ENCODE measurements around the gene PARD6B.

The PARD6B gene

DNA sequence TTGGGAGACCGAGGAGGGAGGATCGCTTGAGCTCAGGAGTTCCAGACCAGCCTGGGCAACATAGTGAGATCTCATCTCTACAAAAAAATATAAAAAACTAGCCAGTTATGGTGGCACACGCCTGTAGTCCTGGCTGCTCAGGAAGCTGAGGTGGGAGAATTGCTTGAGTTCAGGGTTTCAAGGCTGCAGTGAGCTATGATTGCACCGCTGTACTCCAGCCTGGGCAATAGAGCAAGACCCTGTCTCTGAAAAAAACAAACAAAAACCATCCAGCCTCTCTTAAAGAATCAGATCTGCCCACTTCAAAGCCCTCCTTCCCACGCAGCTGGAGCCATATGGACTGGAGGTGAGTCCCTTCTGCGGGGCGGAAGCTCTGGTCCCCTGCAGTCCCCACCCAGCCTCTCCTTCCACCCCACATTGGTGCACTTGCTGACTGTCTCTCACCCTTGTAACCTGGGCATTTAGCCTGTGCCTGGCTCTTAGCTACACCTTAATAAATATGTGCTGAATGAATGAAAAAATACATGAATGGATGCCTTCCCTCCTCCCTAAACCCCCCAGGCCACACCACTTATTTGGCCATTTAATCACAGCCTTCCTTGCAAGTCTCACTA, 7.2 kb upstream of the PARD6B start:
- no peak for DNase-seq

DNA sequence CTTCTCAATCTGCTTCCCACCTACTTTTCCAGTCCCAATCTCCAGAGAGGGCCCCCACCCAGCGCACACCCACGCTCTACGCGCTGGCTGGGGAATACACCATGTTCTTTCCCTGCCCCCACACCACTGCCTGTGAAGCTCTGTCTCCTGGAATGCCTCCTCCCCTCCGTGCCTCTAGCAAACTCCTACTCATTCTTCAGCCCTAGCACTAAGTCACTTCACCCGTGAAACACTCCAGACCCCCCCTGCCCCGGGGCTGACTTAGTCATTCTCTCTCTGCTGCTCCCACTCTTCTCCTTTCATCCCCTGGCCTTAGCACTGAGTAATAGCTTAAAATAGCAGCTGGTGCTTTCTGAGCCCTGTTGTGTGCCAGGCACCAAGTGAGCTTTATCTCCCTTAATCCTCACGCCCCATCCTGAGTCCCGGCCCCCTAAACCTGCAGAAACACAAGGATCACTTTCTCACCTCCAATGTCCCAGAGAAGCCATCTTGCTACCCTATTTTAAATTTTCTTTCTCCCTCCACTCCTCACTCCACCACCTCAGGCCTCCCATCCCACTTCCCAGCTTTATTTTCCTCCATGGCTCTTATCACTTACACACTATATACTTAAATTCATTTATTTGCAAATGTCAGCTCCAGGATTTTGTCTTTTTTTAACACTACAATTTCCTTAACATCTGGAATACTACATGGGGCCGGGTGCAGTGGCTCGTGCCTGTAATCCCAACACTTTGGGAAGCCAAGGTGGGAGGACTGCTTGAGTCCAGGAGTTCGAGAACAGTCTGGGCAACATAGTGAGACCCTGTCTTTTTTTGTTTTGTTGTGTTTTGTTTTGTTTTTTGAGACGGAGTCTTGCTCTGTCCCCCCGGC, 6.3 kb upstream of the PARD6B start:
- peak in 1 of 5 experiments; percentile 77 for DNase-seq

DNA sequence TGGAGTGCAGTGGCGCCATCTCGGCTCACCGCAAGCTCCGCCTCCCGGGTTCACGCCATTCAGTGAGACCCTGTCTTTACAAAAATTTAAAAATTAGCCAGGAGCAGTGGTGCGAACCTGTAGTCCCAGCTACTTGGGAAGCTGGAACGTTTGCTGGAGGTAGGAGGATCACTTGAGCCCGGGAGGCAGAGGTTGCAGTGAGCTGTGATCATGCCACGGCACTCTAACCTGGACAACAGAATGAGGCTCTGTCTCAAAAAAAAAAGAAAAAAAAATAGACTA, 5.7 kb upstream of the PARD6B start:
- DNase-seq, result no peak

DNA sequence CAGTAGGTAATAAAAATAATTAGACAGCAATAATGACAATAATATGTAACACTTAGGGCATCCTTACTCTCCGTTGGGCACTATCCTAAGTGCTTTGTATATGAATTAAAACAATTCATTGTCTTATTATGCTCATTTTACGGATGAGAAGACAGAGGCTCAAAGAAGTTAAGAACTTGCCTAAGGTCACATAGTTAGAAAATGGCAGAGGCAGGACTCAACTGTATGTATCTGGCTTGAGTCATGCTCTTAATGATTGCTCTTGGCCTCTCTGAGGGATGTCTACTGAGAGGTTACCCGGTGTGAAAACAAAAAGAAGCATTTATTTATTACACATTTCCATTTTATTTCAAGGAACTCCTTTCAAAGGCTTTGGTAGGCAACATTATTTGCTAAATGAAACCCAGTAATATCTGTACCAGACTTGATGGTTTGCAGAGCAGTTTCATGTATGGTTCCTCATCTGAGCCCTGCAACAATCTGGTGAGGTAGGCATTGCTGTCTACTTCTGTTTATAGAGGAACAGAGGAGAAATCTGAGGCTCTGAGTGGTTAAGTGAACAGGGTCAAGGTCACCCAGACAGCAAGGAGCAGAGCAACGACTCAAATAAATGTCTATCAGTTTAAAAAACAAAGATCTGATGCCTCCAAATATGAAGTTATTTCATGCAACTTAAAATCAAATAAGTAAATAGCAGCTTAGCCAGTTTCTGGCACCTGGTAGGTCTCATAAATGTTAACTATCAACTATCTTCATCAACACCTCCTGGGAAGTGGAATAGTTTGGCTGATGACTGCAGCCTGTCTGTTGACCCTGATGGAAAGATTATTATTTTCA, 4.2 kb upstream of the PARD6B start:
- DNase-seq, result no peak

DNA sequence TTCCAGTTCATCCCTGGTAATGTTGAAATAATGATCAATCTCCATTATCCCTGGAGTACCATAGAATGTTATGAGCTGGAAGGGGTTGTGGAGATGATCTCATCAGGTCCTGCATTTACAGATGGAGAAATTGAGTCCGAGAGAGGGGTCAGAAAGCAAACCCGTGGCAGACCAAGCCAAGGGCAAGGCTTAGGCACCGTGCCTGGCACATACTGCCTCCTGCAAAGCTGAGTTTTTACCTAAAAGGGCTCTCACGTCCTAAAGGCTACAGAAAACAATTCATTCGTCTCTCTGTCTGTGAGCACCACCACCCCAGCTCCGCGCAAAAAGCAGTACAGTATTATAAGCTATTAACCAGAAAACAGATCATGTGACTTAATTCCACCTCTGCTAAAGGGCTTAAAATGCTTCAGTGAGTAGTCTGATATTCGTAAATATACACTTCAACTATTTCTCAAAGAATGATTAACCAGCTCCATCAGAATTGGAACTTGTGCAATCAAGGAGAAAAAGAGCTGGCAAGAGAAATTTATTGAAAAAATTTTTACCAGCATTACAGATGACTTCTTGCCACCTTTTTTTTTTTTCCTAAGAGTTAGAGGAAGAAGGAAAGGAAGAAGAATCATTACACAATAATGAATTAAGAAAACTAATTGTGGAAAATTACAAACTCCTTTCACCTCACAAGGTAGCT, 3.4 kb upstream of the PARD6B start:
- no peak for DNase-seq

DNA sequence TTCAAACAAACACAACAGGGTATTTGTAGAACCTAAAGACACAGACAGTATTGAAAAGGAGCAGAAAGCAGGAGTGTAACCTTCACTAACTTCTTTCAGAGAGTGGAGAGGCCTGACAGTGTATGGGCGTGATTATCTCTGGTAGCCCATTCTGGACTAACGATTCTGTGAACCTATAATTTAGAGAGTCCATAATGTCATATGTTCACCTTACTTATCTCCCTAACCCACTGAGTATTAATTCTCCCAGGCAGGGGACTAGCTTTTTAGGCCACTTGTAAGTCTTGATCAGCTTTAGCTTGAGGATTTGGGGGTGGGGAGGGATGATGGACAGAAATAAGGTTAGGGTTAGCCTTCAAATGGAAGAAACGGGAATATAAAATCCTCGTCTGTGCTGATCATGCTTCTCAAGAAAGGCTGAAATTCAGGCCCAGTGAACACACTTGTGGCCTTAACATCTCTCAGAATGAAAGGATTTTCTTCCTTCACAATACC, 2.8 kb upstream of the PARD6B start:
- no peak for DNase-seq

DNA sequence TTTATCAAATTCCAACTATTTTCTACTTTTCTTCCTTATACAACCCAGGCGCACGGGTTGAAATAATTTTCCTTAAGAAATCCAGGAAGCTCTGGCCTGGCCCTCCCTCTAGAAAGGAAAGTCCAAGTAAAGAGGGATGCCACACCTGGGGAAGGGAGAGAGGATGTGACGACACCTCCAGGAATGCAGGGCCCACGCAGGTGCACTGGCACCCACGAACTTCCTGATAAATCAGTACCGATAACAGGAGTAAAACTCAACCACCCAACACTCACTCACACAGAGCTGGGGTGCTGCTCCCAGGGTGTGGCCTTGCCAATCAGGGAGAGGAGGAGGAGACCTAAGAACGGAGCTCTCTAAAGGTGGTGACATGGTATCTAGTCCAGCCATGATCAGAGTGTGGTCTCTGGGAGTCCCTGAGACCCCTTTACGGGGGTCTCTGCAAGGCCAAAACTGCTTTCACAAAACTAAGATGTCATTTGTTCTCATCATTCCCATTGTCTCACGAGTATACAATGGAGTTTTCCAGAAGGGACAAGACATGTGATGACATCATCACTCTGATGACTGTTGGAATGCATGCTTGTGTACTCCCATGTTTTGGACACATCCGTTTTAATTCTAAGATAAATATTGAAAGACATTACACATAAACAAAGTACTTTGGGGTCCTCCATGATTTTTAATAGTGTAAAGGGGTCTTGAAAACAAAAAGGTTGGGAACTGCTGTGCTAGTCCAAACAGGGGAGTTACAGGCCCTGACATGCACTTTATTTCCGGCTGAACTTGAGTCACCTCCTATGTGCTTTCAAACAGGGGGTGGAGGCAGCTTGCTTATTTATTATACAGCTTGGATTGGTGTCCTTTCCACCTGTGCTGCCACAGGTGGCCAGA, 2.2 kb upstream of the PARD6B start:
- DNase-seq, result no peak

DNA sequence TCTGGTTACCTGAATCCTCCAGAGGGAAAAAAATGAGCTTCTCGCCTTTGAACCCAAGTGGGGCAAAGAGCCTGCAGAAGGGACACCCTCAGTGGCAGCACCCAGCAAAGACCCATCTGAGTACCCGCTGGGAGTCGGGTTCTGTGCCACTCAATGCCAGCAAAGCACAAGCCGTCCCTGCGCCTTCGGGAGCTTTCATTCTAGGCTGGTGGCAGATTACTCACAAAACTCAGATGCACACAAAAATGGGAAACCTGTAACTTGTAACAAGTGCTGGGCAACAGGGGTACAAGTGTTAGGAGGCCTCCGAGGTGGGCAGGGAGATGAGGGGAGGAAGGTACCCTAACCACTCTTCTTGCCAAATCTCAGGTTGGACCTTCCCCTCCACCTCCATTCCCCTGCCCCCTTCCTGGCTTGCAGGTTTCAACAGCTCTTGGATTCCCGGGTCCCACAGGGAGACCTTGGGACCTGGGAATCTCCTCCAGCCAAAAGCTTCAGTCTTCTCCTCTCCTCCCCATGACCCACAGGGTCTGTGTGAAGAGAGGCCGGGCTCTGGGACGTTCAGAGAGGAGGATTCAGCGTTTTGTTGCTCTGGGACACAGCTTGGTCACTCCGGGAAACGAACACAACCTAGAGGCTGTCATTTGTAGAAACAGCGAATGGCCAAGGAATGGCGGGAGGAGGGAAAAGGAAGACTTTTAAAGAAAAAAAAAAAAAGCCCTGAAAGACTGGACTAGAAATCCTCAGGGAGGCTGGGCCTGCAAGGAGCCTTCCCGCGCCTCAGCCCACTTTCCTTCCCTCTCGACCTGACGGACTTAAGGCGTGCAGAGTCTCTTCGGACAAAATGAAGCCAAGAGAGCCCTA, 1.2 kb upstream of the PARD6B start:
- DNase-seq, result no peak

DNA sequence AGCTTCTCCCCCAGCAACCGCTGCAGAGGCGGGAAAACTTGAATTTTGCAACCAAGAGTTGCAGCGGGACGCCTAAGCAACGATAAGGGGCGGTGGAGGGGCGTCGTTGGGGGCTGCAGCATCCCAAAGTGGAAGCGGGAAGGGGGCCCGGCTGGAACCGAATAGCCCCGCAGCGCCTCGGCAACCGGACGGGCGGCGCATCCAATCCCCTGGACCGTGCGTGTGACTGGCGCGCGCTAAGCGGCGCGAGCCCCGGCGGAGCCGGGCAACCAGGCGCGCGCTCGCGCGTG, 670 bp upstream of the PARD6B start:
- DNase-seq, result no peak

DNA sequence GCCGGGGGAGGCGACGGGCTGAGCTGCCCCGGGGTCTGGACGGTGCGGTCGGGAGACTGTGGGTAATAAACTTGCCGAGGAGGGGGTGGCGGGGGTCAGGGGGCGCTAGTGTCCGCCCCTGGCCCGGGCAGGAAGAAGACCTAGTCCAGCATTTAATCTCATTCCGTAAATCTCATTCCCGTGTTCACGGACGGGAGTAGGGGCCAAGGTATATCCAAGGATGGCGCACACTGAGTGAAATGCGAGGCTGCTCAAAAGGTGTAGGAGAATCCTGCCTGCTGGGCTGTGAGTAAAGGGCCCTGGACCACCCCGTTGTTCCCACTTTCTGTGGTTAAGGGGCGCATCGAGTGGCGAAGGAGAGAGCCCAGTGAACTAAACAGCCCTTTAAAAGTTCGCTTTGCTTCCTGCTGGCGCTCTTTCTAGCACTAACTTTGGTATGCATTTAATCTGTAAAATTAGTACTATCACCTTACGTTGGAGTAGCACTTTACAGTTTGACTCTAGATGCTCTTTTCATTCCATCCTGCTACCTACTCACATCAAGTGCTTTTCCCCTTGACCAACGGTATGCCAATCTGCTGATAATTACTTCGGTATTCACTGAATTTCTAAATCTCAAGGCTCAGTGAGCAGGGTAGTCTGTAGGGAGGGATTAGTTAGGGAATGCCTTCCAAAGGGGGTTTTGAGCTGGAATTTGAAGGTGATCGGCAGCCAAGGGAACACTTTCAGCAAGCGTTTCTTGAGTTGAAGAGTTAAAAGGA, 730 bp downstream of the PARD6B start:
- DNase-seq, result peak in 1 of 5 experiments; percentile 29

DNA sequence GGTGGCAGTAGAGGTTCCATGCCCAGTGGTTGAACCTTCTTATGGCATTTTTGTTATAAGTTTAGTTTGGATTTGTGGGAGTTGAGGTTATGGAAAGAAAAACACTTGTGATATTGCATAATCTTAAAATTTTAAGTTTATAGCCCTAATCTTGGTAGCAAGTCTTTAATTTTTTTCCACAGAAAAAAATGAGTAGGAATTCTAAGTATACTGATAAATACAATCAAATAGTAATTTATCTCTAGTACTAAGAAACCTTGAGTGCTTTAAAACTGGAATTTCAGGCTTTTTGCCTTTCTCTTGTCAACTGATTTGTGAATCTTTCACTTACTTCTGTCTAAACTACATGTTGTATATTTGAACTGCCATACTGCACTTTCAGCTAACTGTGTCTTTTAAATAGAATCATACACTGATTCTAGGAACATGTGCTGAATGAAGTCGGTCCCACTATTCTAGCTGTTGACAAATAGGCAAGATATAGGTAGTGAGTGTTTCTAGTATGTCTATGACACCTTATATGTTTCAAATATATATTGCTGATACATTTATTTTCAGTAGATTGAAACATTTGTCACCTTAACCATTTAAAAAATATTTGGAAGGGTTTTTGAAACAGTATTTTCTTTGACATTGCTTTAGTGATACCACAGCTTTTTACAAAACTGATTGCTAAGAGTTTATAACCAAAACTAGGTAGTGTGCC, 2.4 kb downstream of the PARD6B start:
- DNase-seq, result no peak

DNA sequence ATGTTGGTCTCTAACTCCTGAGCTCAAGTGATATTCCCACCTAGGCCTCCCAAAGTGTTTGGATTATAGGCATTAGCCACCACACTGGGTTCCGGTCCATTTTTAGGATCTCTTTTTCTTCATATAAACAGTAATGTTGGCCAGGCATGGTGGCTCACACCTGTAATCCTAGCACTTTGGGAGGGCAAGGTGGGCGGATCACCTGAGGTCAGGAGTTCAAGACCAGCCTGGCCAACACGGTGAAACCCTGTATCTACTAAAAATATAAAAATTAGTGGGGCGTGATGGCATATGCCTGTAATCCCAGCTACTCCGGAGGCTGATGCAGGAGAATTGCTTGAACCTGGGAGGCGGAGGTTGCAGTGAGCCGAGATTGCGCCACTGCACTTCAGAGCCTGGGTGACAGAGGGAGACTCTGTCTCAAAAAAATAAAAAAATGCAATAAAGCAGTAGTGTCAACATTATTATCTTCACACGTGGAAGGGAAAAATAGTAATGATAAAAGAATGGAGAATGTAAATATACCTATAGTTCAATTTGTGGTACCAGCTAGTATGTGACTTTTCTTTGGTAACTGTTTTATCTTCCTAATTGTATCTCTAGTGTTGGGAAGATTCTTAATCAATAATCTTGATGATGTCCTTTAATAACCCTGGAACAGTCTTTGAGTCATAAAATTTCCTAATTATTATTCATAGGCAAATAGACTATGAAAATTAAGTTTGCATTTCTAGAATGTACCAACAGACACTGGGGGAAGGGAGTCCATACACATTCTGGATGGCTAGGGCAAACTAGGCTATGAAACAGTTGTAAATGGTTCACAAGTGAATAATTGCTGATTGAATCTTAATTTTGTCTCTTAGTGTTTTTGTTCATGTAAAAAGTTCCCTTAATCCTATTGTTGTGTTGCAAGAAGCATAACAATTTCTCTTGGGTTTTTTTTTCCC, 3.6 kb downstream of the PARD6B start:
- DNase-seq, result no peak

DNA sequence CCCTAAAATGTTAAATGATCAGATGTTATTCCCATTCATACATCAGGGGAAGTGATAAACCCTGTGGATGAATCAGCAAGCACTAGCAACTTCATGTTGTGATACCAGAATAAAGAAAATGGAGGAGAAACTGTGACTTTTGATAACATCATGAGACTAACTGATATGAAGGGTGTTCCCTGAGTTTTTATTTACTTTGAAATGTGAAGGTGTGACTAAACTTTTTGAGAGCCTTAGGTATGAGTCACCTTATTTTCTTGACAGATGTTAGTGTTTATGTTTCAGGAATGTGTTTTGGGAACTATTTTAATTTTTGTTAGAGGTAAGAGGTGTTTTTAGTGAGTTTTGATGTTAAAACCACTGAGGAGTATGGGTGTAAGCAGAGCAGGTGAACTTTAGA, 4.4 kb downstream of the PARD6B start:
- no peak for DNase-seq

DNA sequence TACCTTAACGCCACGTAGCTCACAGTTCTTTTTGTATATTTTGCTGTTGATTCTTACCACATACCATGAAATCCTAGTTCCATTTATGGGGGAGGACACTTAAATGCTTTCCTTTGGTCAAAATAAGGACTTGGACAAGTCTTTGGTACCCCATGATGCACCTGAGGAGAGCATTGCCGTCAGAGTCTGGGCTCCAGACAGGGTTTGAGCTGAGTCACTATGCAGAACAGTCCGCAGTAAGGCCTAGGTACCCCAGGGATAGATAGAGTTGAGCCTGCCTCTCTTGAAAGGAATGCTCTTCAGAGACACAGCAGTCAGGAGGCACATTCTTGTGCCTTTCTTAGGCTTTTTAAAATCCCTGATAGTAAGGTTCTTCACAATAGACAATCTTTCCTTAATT, 6.0 kb downstream of the PARD6B start:
- DNase-seq, result no peak

DNA sequence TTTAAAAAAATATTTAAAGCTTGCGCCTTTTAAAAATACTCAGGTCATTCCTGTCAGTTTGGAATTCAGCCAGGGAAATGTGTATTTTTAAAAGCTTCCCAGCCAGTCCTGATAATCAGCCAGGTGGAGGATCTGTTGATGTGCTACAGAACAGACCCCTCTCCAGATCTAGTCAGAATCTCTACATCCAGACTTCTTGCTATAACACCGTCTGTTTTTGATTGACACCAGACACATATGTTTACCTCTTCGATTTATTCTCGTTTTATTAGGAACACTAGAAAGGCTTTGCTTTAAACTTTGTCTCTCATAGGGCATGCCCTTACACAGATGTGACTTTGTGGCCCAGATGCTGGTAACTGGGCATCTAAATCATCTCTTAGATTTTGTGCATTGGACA, 11.7 kb downstream of the PARD6B start:
- no peak for DNase-seq

DNA sequence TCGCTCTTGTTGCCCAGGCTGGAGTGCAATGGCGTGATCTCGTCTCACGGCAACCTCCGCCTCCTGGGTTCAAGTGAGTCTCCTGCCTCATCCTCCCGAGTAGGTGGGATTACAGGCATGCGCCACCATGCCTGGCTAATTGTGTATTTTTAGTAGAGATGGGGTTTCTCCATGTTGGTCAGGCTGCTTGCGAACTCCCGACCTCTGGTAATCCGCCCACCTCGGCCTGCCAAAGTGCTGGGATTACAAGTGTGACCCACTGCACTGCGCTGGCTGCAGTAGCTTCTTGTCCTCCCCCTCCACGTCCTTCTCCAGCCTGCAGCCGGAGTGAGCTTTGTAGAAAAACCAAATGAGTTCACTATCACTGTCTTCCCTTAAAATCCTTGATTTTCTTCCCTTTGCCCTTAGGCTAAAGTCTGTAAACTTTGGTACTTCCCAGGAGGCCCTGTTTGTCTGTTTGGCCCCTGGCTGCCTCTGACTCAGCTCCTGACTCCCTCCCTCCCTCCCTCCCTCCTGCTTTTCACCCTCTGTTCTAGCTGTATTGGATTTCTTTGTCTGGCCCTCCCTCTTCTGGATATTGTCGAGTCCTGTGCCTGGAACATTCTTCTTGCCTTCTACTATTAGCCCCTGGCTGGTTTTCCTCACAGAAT, 12.9 kb downstream of the PARD6B start:
- no peak for DNase-seq

DNA sequence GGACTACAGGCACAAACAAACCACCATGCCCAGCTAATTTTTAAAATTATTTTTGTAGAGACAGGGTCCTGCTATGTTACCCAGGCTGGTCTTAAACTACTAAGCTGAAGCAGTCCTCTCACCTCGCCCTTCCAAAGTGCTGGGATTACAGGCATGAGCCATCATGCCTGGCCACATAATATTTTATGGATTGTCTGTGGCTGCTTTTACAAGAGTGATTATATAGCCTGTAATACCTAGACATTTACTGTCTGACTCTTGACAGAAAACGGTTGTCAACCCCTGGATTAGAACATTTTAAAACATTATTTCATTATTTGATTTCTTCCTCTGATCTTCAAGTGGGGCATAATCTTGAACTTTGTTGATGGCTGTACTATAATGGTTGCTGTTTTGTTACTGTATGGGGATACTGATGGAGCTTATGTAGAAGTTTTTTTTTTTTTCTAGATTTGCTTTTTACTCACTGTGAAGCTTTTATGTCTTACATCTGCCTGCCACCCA, 14.3 kb downstream of the PARD6B start:
- DNase-seq, result no peak

Data from T-helper 2 cell (primary cell).